ENCODE measurements around the gene ANGEL1. TPM values are rescaled to one million over a fixed set of nuclear protein-coding genes. Genes with fewer than 3 reads are reported as not detected.
A peak's percentile ranks its signal among the peaks of the same experiment; 100 is the strongest.

The ANGEL1 gene
- total RNA-seq, 1 experiment from 2014 or later: 19.1 TPM

GRCh38 chr14:76814726-76815645 is 2.3 kb upstream of the ANGEL1 start:
- no TSS peak for BruUV-seq (replicated peaks)
- no peaks in the 10 kb centered on the region for H3K9me3 ChIP-seq (ENCODE audit: control insufficient read depth, insufficient read depth, low read depth, low read length)
- DNase-seq (ENCODE audit: low read depth, low spot score): no peak
- H3K27ac ChIP-seq (ENCODE audit: low read length): no peak overlapping the region
- H3K4me3 ChIP-seq (ENCODE audit: low read depth in 2 of 2, low read length in 2 of 2): no peak overlapping the region
- in situ Hi-C loops (cut with HindIII; ENCODE audit: low pct_unique_long_range_greater_than_20kb, low sequenced_read_pairs): no loop called here
- H3K4me1 ChIP-seq (ENCODE audit: control insufficient read depth, insufficient read depth, low read length): peaks cover 8% of the 10 kb centered on the region; the same call in 1 of the 2 replicates
- ChIA-PET POLR2A (no interaction called here), CTCF (no interaction called here)
- peaks cover 5% of the 10 kb centered on the region; the same call in 1 of the 2 replicates for H3K27me3 ChIP-seq (ENCODE audit: control insufficient read depth, insufficient read depth, low read length)
- no peak for TF ChIP-seq POLR2AphosphoS5 (IDR thresholded peaks at IDR 0.05; ENCODE audit: low read depth, low read length)
- TF ChIP-seq TCF7L2 (IDR thresholded peaks at IDR 0.05; ENCODE audit: low read depth, low read length): no peak
- no peak for TF ChIP-seq SIN3A (IDR thresholded peaks at IDR 0.05; ENCODE audit: borderline replicate concordance, insufficient read depth, low read depth, low read length)
- TF ChIP-seq REST (IDR thresholded peaks at IDR 0.05; ENCODE audit: insufficient read depth in 1 of 2, low read depth in 2 of 2, low read length in 1 of 2): no peak
- no peak for TF ChIP-seq CTCF (IDR thresholded peaks at IDR 0.05)
- no peaks in the 10 kb centered on the region; the same call in 1 of the 2 replicates for H3K36me3 ChIP-seq (ENCODE audit: control insufficient read depth, insufficient read depth, low read length)
- intact Hi-C loops (cut with micrococcal nuclease; ENCODE audit: unreplicated experiment): no loop called here
- ATAC-seq: no peak

- no TSS peak for BruUV-seq (replicated peaks)
- intact Hi-C loops (cut with micrococcal nuclease; ENCODE audit: unreplicated experiment) (no loop called here), in situ Hi-C loops (cut with HindIII; ENCODE audit: low pct_unique_long_range_greater_than_20kb, low sequenced_read_pairs) (no loop called here)
- POLR2A ChIA-PET: no interaction called here
- Histone ChIP-seq H3K4me1 (ENCODE audit: control insufficient read depth, insufficient read depth, low read length) (peaks cover 8% of the 10 kb centered on the region; the same call in 1 of the 2 replicates), H3K9me3 (ENCODE audit: control insufficient read depth, insufficient read depth, low read depth, low read length) (no peaks in the 10 kb centered on the region), H3K36me3 (ENCODE audit: control insufficient read depth, insufficient read depth, low read length) (peaks cover 3% of the 10 kb centered on the region), H3K27ac (ENCODE audit: low read length) (peak overlapping the region; percentile 82), H3K4me3 (ENCODE audit: low read depth in 2 of 2, low read length in 2 of 2) (peak overlapping the region; percentile 69 to 72), H3K27me3 (ENCODE audit: control insufficient read depth, insufficient read depth, low read length) (no peaks in the 10 kb centered on the region)
- DNase-seq (ENCODE audit: low read depth, low spot score) (no peak), ATAC-seq (peak; percentile 50)
- no peak for TF ChIP-seq POLR2AphosphoS5 (IDR thresholded peaks at IDR 0.05; ENCODE audit: low read depth, low read length)
- CTCF ChIA-PET: no interaction called here
Measured at GRCh38 chr14:76812093-76812421, 625 bp downstream of the ANGEL1 start.

- CTCF ChIA-PET: interaction anchor here (0.6 to 1.2 kb wide), 3 partner anchors 101 to 1652 kb away, joined by 3 read pairs; no protein-coding TSS in a partner anchor
- POLR2A ChIA-PET: no interaction called here
Measured at GRCh38 chr14:76811561-76811960, 1.1 kb downstream of the ANGEL1 start.

More at GRCh38 chr14:76811561-76811960, 1.1 kb downstream of the ANGEL1 start:
- H3K36me3 ChIP-seq (ENCODE audit: control insufficient read depth, insufficient read depth, low read length): peaks cover 3% of the 10 kb centered on the region
- H3K27ac ChIP-seq (ENCODE audit: low read length): peak overlapping the region; percentile 82
- no peaks in the 10 kb centered on the region for H3K9me3 ChIP-seq (ENCODE audit: control insufficient read depth, insufficient read depth, low read depth, low read length)
- in situ Hi-C loops (cut with HindIII; ENCODE audit: low pct_unique_long_range_greater_than_20kb, low sequenced_read_pairs): no loop called here
- H3K4me3 ChIP-seq (ENCODE audit: low read depth in 2 of 2, low read length in 2 of 2): peak overlapping the region; percentile 69 to 72
- H3K4me1 ChIP-seq (ENCODE audit: control insufficient read depth, insufficient read depth, low read length): peaks cover 8% of the 10 kb centered on the region; the same call in 1 of the 2 replicates
- ATAC-seq (no peak), DNase-seq (ENCODE audit: low read depth, low spot score) (no peak)
- TF ChIP-seq POLR2AphosphoS5 (IDR thresholded peaks at IDR 0.05; ENCODE audit: low read depth, low read length): no peak
- TF ChIP-seq SIN3A (IDR thresholded peaks at IDR 0.05; ENCODE audit: borderline replicate concordance, insufficient read depth, low read depth, low read length): no peak
- TF ChIP-seq TCF7L2 (IDR thresholded peaks at IDR 0.05; ENCODE audit: low read depth, low read length): no peak
- TF ChIP-seq REST (IDR thresholded peaks at IDR 0.05; ENCODE audit: insufficient read depth in 1 of 2, low read depth in 2 of 2, low read length in 1 of 2): no peak
- TF ChIP-seq CTCF (IDR thresholded peaks at IDR 0.05): no peak
- H3K27me3 ChIP-seq (ENCODE audit: control insufficient read depth, insufficient read depth, low read length): no peaks in the 10 kb centered on the region
- BruUV-seq (replicated peaks): no TSS peak
- intact Hi-C loops (cut with micrococcal nuclease; ENCODE audit: unreplicated experiment): no loop called here

Measured in Panc1 (cell line).